Nephron (organoid): ENCODE results near the gene CAPN8.

Source experiments
- H3K27ac Mint-ChIP-seq, 3 experiments: 2 replicates each; pipeline ENCODE4 v1.8.0; 2020; ENCODE audit warnings: mixed read lengths in 3 of 3, mild to moderate bottlenecking in 2 of 3, moderate library complexity in 1 of 3
- H3K27me3 Mint-ChIP-seq: 2 replicates; pipeline ENCODE4 v1.8.0; 2021; ENCODE audit warnings: low read depth, mild to moderate bottlenecking, moderate library complexity, mixed read lengths
- H3K36me3 Mint-ChIP-seq: 2 replicates; pipeline ENCODE4 v1.8.0; 2020; ENCODE audit warnings: low read depth, mixed read lengths
- H3K4me1 Mint-ChIP-seq: 2 replicates; pipeline ENCODE4 v1.8.0; 2020; ENCODE audit warnings: mixed read lengths
- H3K4me3 Mint-ChIP-seq, 3 experiments: 2 replicates each; pipeline ENCODE4 v1.8.0; 2020; ENCODE audit warnings: mild to moderate bottlenecking in 3 of 3, mixed read lengths in 3 of 3, moderate library complexity in 2 of 3
- H3K9me3 Mint-ChIP-seq: 2 replicates; pipeline ENCODE4 v1.8.0; 2020; ENCODE audit warnings: mixed read lengths
- CTCF ChIP-seq, 3 experiments: fragments of 200-600 bp; sonication (generic); IDR thresholded peaks; one replicate each; pipeline ENCODE4 v1.5.0; 2021; ENCODE audit warnings: antibody characterized with exemption in 3 of 3; ENCODE audit not compliant: unreplicated experiment in 3 of 3

The CAPN8 gene

GRCh38 chr1:223540485-223541106 is 124.9 kb downstream of the CAPN8 start:
- peaks cover 67% of the 10 kb centered on the region for H3K27me3 Mint-ChIP-seq
- H3K9me3 Mint-ChIP-seq: no peaks in the 10 kb centered on the region
- no peak overlapping the region for H3K4me3 Mint-ChIP-seq
- H3K4me1 Mint-ChIP-seq: peaks cover 14% of the 10 kb centered on the region
- no peaks in the 10 kb centered on the region for H3K36me3 Mint-ChIP-seq
- no peak overlapping the region for H3K27ac Mint-ChIP-seq
- TF ChIP-seq CTCF (IDR thresholded peaks at IDR 0.05; ENCODE audit: unreplicated experiment in 3 of 3): no peak

- no peak for TF ChIP-seq CTCF (IDR thresholded peaks at IDR 0.05; ENCODE audit: unreplicated experiment in 3 of 3)
- H3K36me3 Mint-ChIP-seq: no peaks in the 10 kb centered on the region
- H3K27me3 Mint-ChIP-seq: peaks cover 71% of the 10 kb centered on the region
- H3K4me1 Mint-ChIP-seq: peaks cover 14% of the 10 kb centered on the region
- H3K9me3 Mint-ChIP-seq: no peaks in the 10 kb centered on the region
- no peak overlapping the region for H3K4me3 Mint-ChIP-seq
- H3K27ac Mint-ChIP-seq: no peak overlapping the region
Measured at GRCh38 chr1:223539750-223540149, 125.8 kb downstream of the CAPN8 start.

- Mint-ChIP-seq H3K27me3 (peaks cover 70% of the 10 kb centered on the region), H3K9me3 (no peaks in the 10 kb centered on the region)
Measured at GRCh38 chr1:223538981-223539380, 126.5 kb downstream of the CAPN8 start.

GRCh38 chr1:223535319-223535718 is 130.2 kb downstream of the CAPN8 start:
- no peak overlapping the region for H3K4me3 Mint-ChIP-seq
- H3K4me1 Mint-ChIP-seq: peaks cover 14% of the 10 kb centered on the region
- TF ChIP-seq CTCF (IDR thresholded peaks at IDR 0.05; ENCODE audit: unreplicated experiment in 3 of 3): no peak
- H3K27ac Mint-ChIP-seq: no peak overlapping the region
- no peaks in the 10 kb centered on the region for H3K9me3 Mint-ChIP-seq
- peaks cover 68% of the 10 kb centered on the region for H3K27me3 Mint-ChIP-seq
- H3K36me3 Mint-ChIP-seq: no peaks in the 10 kb centered on the region

More at GRCh38 chr1:223538981-223539380, 126.5 kb downstream of the CAPN8 start:
- H3K4me1 Mint-ChIP-seq: peaks cover 14% of the 10 kb centered on the region
- no peak for TF ChIP-seq CTCF (IDR thresholded peaks at IDR 0.05; ENCODE audit: unreplicated experiment in 3 of 3)
- H3K36me3 Mint-ChIP-seq: no peaks in the 10 kb centered on the region
- no peak overlapping the region for H3K27ac Mint-ChIP-seq
- no peak overlapping the region for H3K4me3 Mint-ChIP-seq

GRCh38 chr1:223534677-223535076 is 130.8 kb downstream of the CAPN8 start:
- H3K36me3 Mint-ChIP-seq: no peaks in the 10 kb centered on the region
- H3K9me3 Mint-ChIP-seq: no peaks in the 10 kb centered on the region
- H3K4me3 Mint-ChIP-seq: no peak overlapping the region
- peaks cover 14% of the 10 kb centered on the region for H3K4me1 Mint-ChIP-seq
- TF ChIP-seq CTCF (IDR thresholded peaks at IDR 0.05; ENCODE audit: unreplicated experiment in 3 of 3): no peak
- peaks cover 67% of the 10 kb centered on the region for H3K27me3 Mint-ChIP-seq
- no peak overlapping the region for H3K27ac Mint-ChIP-seq

GRCh38 chr1:223533708-223534107 is 131.8 kb downstream of the CAPN8 start:
- no peaks in the 10 kb centered on the region for H3K9me3 Mint-ChIP-seq
- no peak overlapping the region for H3K27ac Mint-ChIP-seq
- no peak for TF ChIP-seq CTCF (IDR thresholded peaks at IDR 0.05; ENCODE audit: unreplicated experiment in 3 of 3)
- H3K36me3 Mint-ChIP-seq: no peaks in the 10 kb centered on the region
- peaks cover 14% of the 10 kb centered on the region for H3K4me1 Mint-ChIP-seq
- peaks cover 72% of the 10 kb centered on the region for H3K27me3 Mint-ChIP-seq
- no peak overlapping the region for H3K4me3 Mint-ChIP-seq
